ENCODE data around the gene SYT17.

- TF ChIP-seq, protein P1, sequence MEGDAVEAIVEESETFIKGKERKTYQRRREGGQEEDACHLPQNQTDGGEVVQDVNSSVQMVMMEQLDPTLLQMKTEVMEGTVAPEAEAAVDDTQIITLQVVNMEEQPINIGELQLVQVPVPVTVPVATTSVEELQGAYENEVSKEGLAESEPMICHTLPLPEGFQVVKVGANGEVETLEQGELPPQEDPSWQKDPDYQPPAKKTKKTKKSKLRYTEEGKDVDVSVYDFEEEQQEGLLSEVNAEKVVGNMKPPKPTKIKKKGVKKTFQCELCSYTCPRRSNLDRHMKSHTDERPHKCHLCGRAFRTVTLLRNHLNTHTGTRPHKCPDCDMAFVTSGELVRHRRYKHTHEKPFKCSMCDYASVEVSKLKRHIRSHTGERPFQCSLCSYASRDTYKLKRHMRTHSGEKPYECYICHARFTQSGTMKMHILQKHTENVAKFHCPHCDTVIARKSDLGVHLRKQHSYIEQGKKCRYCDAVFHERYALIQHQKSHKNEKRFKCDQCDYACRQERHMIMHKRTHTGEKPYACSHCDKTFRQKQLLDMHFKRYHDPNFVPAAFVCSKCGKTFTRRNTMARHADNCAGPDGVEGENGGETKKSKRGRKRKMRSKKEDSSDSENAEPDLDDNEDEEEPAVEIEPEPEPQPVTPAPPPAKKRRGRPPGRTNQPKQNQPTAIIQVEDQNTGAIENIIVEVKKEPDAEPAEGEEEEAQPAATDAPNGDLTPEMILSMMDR (conservative IDR thresholded peaks at IDR 0.05; ENCODE audit: low read depth, low read length) = no peak
- TF ChIP-seq EZH2 (IDR thresholded peaks at IDR 0.05; ENCODE audit: low read length, unreplicated experiment) = no peak
These were observed 35.8 kb upstream of the SYT17 start for GRCh38 chr16:19132255-19132654.
